ENCODE data around the gene LAMB3. TPM values are rescaled to one million over a fixed set of nuclear protein-coding genes. Genes with fewer than 3 reads are reported as not detected.

LAMB3 gene
- total RNA-seq, 1 donor from 2014 or later, result 17.0 TPM

GRCh38 chr1:209617755-209618154 is 34.5 kb downstream of the LAMB3 start:
- Mint-ChIP-seq H3K4me1 (ENCODE audit: unreplicated experiment) (peaks cover 21% of the 10 kb centered on the region), H3K27ac (no peak overlapping the region), H3K36me3 (peaks cover 15% of the 10 kb centered on the region), H3K27me3 (no peaks in the 10 kb centered on the region), H3K9me3 (no peaks in the 10 kb centered on the region), H3K4me3 (no peak overlapping the region)
- no peak for TF ChIP-seq CTCF (conservative IDR thresholded peaks at IDR 0.05)
- no peak for DNase-seq (ENCODE audit: extremely low spot score, unreplicated experiment)

GRCh38 chr1:209617047-209617673 is 35.1 kb downstream of the LAMB3 start:
- DNase-seq (ENCODE audit: extremely low spot score, unreplicated experiment), result no peak
- Mint-ChIP-seq H3K4me3 (no peak overlapping the region), H3K27me3 (no peaks in the 10 kb centered on the region), H3K27ac (no peak overlapping the region), H3K4me1 (ENCODE audit: unreplicated experiment) (peaks cover 20% of the 10 kb centered on the region), H3K9me3 (no peaks in the 10 kb centered on the region), H3K36me3 (peaks cover 15% of the 10 kb centered on the region)
- TF ChIP-seq CTCF (conservative IDR thresholded peaks at IDR 0.05), result no peak

- peaks cover 15% of the 10 kb centered on the region for H3K36me3 Mint-ChIP-seq
- peaks cover 14% of the 10 kb centered on the region for H3K4me1 Mint-ChIP-seq (ENCODE audit: unreplicated experiment)
- no peaks in the 10 kb centered on the region for H3K27me3 Mint-ChIP-seq
- DNase-seq (ENCODE audit: extremely low spot score, unreplicated experiment), result no peak
- no peaks in the 10 kb centered on the region for H3K9me3 Mint-ChIP-seq
- H3K4me3 Mint-ChIP-seq, result no peak overlapping the region
- no peak for TF ChIP-seq CTCF (conservative IDR thresholded peaks at IDR 0.05)
- no peak overlapping the region for H3K27ac Mint-ChIP-seq
Observed at GRCh38 chr1:209616366-209617046, 35.7 kb downstream of the LAMB3 start.

- H3K27ac Mint-ChIP-seq, result no peak overlapping the region
- no peaks in the 10 kb centered on the region for H3K9me3 Mint-ChIP-seq
- TF ChIP-seq CTCF (conservative IDR thresholded peaks at IDR 0.05), result no peak
- peaks cover 2% of the 10 kb centered on the region for H3K4me1 Mint-ChIP-seq (ENCODE audit: unreplicated experiment)
- no peak overlapping the region for H3K4me3 Mint-ChIP-seq
- no peaks in the 10 kb centered on the region for H3K27me3 Mint-ChIP-seq
- no peak for DNase-seq (ENCODE audit: extremely low spot score, unreplicated experiment)
- peaks cover 15% of the 10 kb centered on the region for H3K36me3 Mint-ChIP-seq
Observed at GRCh38 chr1:209614906-209615305, 37.3 kb downstream of the LAMB3 start.

- Mint-ChIP-seq H3K27me3 (no peaks in the 10 kb centered on the region), H3K9me3 (no peaks in the 10 kb centered on the region), H3K4me1 (ENCODE audit: unreplicated experiment) (no peaks in the 10 kb centered on the region), H3K27ac (no peak overlapping the region), H3K4me3 (no peak overlapping the region), H3K36me3 (peaks cover 15% of the 10 kb centered on the region)
- DNase-seq (ENCODE audit: extremely low spot score, unreplicated experiment), result no peak
- TF ChIP-seq CTCF (conservative IDR thresholded peaks at IDR 0.05), result no peak
Observed at GRCh38 chr1:209614151-209614420, 38.1 kb downstream of the LAMB3 start.

Measured in type B pancreatic cell (in vitro differentiated cells).